Measurements from ENCODE around the gene ERBB4. TPM values are rescaled to one million over a fixed set of nuclear protein-coding genes. Genes with fewer than 3 reads are reported as not detected.

Gene ERBB4
- total RNA-seq, 2 experiments from 2014 or later, result not detected

DNA sequence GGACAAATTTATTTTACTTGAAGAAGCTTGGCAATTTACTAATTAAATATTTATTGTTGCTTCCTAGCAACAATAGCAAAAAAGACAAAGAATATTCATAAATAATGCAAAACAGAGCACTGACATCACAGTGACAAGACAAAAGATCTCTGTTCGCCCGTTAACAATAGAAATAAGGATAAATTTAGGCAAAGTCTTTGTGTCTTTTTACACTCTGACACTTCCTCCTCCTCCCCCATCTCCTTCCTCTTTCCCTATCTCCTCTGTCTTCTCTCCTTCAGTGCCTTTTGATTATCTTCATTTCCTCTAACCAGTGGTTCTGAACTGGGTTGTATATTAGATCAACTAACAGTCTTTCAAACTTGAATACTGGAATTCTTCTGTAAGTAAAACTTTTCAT is 808.4 kb downstream of the ERBB4 start:
- Histone ChIP-seq H3K36me3 (ENCODE audit: insufficient read depth, low read length) (no peaks in the 10 kb centered on the region), H3K9me3 (ENCODE audit: control insufficient read depth in 1 of 2, insufficient read depth in 1 of 2, low read length in 2 of 2) (no peaks in the 10 kb centered on the region), H3K27me3 (ENCODE audit: control insufficient read depth in 1 of 2, insufficient read depth in 2 of 2, low read length in 2 of 2) (no peaks in the 10 kb centered on the region), H3K27ac (ENCODE audit: low read depth in 1 of 2, low read length in 2 of 2) (no peak overlapping the region), H3K4me3 (ENCODE audit: low read length) (no peak overlapping the region), H3K4me1 (ENCODE audit: insufficient read depth, low read length) (no peaks in the 10 kb centered on the region)
- ChIA-PET CTCF (no interaction called here), POLR2A (no interaction called here)
- no peak for DNase-seq
- Mint-ChIP-seq H3K4me1 (ENCODE audit: low read depth) (no peaks in the 10 kb centered on the region), H3K9me3 (no peaks in the 10 kb centered on the region), H3K27ac (no peak overlapping the region), H3K4me3 (no peak overlapping the region), H3K36me3 (ENCODE audit: low read depth) (no peaks in the 10 kb centered on the region), H3K27me3 (no peaks in the 10 kb centered on the region)
- intact Hi-C loops (cut with DNase I, micrococcal nuclease), result no loop called here
- ATAC-seq (ENCODE audit: poor library complexity), result no peak
- TF ChIP-seq, protein P1, sequence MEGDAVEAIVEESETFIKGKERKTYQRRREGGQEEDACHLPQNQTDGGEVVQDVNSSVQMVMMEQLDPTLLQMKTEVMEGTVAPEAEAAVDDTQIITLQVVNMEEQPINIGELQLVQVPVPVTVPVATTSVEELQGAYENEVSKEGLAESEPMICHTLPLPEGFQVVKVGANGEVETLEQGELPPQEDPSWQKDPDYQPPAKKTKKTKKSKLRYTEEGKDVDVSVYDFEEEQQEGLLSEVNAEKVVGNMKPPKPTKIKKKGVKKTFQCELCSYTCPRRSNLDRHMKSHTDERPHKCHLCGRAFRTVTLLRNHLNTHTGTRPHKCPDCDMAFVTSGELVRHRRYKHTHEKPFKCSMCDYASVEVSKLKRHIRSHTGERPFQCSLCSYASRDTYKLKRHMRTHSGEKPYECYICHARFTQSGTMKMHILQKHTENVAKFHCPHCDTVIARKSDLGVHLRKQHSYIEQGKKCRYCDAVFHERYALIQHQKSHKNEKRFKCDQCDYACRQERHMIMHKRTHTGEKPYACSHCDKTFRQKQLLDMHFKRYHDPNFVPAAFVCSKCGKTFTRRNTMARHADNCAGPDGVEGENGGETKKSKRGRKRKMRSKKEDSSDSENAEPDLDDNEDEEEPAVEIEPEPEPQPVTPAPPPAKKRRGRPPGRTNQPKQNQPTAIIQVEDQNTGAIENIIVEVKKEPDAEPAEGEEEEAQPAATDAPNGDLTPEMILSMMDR (IDR thresholded peaks at IDR 0.05), result no peak

GRCh38 chr2:211729433-211729832 is 809.2 kb downstream of the ERBB4 start:
- Histone ChIP-seq H3K4me3 (ENCODE audit: low read length) (no peak overlapping the region), H3K27me3 (ENCODE audit: control insufficient read depth in 1 of 2, insufficient read depth in 2 of 2, low read length in 2 of 2) (no peaks in the 10 kb centered on the region), H3K9me3 (ENCODE audit: control insufficient read depth in 1 of 2, insufficient read depth in 1 of 2, low read length in 2 of 2) (no peaks in the 10 kb centered on the region), H3K4me1 (ENCODE audit: insufficient read depth, low read length) (no peaks in the 10 kb centered on the region), H3K36me3 (ENCODE audit: insufficient read depth, low read length) (no peaks in the 10 kb centered on the region), H3K27ac (ENCODE audit: low read depth in 1 of 2, low read length in 2 of 2) (no peak overlapping the region)
- no peak overlapping the region for H3K27ac Mint-ChIP-seq
- no peak for DNase-seq
- no peak overlapping the region for H3K4me3 Mint-ChIP-seq
- H3K9me3 Mint-ChIP-seq, result no peaks in the 10 kb centered on the region
- no peaks in the 10 kb centered on the region for H3K4me1 Mint-ChIP-seq (ENCODE audit: low read depth)
- TF ChIP-seq, protein P1 (IDR thresholded peaks at IDR 0.05), result no peak
- POLR2A ChIA-PET, result no interaction called here
- intact Hi-C loops (cut with DNase I, micrococcal nuclease), result no loop called here
- no peak for ATAC-seq (ENCODE audit: poor library complexity)
- H3K27me3 Mint-ChIP-seq, result no peaks in the 10 kb centered on the region
- H3K36me3 Mint-ChIP-seq (ENCODE audit: low read depth), result no peaks in the 10 kb centered on the region
- CTCF ChIA-PET, result no interaction called here

DNA sequence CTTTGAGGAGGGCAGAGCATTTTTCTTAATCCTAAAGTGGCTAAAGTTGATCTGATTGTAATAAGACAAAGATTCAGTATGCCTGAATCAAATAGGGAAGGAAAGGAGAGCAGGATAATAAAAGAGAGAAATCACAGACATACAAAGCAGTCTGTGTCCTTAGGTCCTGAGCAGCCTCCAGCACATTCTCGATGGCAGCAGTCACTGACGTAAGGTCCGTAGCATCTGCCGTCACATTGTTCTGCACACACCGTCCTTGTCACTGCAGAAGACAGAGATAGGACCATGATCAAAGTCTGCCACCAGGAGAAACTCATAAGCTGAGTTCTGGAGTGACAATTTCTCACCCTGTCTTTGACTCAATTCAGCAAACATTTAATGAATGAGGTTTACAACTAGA is 813.7 kb downstream of the ERBB4 start:
- DNase-seq (no peak), ATAC-seq (ENCODE audit: poor library complexity) (no peak)
- no peak overlapping the region for H3K4me3 Mint-ChIP-seq
- no peaks in the 10 kb centered on the region for H3K9me3 Mint-ChIP-seq
- intact Hi-C loops (cut with DNase I, micrococcal nuclease), result no loop called here
- ChIA-PET POLR2A (no interaction called here), CTCF (no interaction called here)
- Histone ChIP-seq H3K4me3 (ENCODE audit: low read length) (no peak overlapping the region), H3K27ac (ENCODE audit: low read depth in 1 of 2, low read length in 2 of 2) (no peak overlapping the region), H3K27me3 (ENCODE audit: control insufficient read depth in 1 of 2, insufficient read depth in 2 of 2, low read length in 2 of 2) (no peaks in the 10 kb centered on the region), H3K4me1 (ENCODE audit: insufficient read depth, low read length) (no peaks in the 10 kb centered on the region), H3K36me3 (ENCODE audit: insufficient read depth, low read length) (no peaks in the 10 kb centered on the region), H3K9me3 (ENCODE audit: control insufficient read depth in 1 of 2, insufficient read depth in 1 of 2, low read length in 2 of 2) (no peaks in the 10 kb centered on the region)
- TF ChIP-seq, protein P1 (IDR thresholded peaks at IDR 0.05), result no peak
- H3K36me3 Mint-ChIP-seq (ENCODE audit: low read depth), result no peaks in the 10 kb centered on the region
- H3K27ac Mint-ChIP-seq, result no peak overlapping the region
- no peaks in the 10 kb centered on the region for H3K27me3 Mint-ChIP-seq
- no peaks in the 10 kb centered on the region for H3K4me1 Mint-ChIP-seq (ENCODE audit: low read depth)

All from CD4-positive, alpha-beta T cell (primary cell).